ENCODE measurements around the gene NTSR1.

GRCh38 chr20:62692801-62693523 lies 15.7 kb upstream of the NTSR1 start:
- TF ChIP-seq, protein P1, sequence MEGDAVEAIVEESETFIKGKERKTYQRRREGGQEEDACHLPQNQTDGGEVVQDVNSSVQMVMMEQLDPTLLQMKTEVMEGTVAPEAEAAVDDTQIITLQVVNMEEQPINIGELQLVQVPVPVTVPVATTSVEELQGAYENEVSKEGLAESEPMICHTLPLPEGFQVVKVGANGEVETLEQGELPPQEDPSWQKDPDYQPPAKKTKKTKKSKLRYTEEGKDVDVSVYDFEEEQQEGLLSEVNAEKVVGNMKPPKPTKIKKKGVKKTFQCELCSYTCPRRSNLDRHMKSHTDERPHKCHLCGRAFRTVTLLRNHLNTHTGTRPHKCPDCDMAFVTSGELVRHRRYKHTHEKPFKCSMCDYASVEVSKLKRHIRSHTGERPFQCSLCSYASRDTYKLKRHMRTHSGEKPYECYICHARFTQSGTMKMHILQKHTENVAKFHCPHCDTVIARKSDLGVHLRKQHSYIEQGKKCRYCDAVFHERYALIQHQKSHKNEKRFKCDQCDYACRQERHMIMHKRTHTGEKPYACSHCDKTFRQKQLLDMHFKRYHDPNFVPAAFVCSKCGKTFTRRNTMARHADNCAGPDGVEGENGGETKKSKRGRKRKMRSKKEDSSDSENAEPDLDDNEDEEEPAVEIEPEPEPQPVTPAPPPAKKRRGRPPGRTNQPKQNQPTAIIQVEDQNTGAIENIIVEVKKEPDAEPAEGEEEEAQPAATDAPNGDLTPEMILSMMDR (IDR thresholded peaks at IDR 0.05): no peak
- TF ChIP-seq POLR2A (IDR thresholded peaks at IDR 0.05): no peak
